Measurements from ENCODE around the gene EMILIN2. TPM values are rescaled to one million over a fixed set of nuclear protein-coding genes. Genes with fewer than 3 reads are reported as not detected.

Gene EMILIN2
- total RNA-seq, 1 experiment from 2014 or later, result 8.0 TPM

DNA sequence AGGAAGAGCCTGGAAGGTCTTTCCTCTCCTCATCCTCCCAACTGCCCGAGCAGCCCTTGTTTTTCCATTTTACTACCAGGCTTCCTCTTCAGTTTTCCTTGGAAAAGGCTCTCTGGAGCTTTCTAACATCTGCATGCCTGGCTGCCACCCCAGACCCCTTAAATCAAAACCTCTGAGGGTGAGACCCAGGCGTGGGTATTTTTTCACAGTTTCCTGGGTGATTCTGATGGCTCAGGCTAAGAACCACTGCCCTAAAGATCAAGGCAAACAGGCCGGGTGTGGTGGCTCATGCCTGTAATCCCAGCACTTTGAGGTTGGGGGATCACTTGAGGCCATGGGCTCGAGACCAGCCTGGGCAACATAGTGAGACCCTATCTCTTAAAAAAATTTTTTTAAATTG is 35.4 kb downstream of the EMILIN2 start:
- Mint-ChIP-seq H3K36me3 (ENCODE audit: insufficient read depth, unreplicated experiment) (no peaks in the 10 kb centered on the region), H3K27me3 (ENCODE audit: unreplicated experiment) (peaks cover 75% of the 10 kb centered on the region), H3K4me3 (ENCODE audit: low read depth, unreplicated experiment) (no peak overlapping the region), H3K27ac (ENCODE audit: unreplicated experiment) (no peak overlapping the region), H3K4me1 (ENCODE audit: low read depth, unreplicated experiment) (no peaks in the 10 kb centered on the region), H3K9me3 (ENCODE audit: low read depth, unreplicated experiment) (peaks cover 5% of the 10 kb centered on the region)
- DNase-seq, result no peak
- TF ChIP-seq, protein P1, sequence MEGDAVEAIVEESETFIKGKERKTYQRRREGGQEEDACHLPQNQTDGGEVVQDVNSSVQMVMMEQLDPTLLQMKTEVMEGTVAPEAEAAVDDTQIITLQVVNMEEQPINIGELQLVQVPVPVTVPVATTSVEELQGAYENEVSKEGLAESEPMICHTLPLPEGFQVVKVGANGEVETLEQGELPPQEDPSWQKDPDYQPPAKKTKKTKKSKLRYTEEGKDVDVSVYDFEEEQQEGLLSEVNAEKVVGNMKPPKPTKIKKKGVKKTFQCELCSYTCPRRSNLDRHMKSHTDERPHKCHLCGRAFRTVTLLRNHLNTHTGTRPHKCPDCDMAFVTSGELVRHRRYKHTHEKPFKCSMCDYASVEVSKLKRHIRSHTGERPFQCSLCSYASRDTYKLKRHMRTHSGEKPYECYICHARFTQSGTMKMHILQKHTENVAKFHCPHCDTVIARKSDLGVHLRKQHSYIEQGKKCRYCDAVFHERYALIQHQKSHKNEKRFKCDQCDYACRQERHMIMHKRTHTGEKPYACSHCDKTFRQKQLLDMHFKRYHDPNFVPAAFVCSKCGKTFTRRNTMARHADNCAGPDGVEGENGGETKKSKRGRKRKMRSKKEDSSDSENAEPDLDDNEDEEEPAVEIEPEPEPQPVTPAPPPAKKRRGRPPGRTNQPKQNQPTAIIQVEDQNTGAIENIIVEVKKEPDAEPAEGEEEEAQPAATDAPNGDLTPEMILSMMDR (IDR thresholded peaks at IDR 0.05; ENCODE audit: unreplicated experiment), result no peak
- CTCF ChIA-PET, result no interaction called here
- intact Hi-C loops (cut with micrococcal nuclease; ENCODE audit: unreplicated experiment), result no loop called here
- BruUV-seq (replicated peaks), result no TSS peak

- Mint-ChIP-seq H3K36me3 (ENCODE audit: insufficient read depth, unreplicated experiment) (no peaks in the 10 kb centered on the region), H3K27me3 (ENCODE audit: unreplicated experiment) (peaks cover 75% of the 10 kb centered on the region), H3K9me3 (ENCODE audit: low read depth, unreplicated experiment) (peaks cover 5% of the 10 kb centered on the region), H3K4me3 (ENCODE audit: low read depth, unreplicated experiment) (no peak overlapping the region), H3K27ac (ENCODE audit: unreplicated experiment) (no peak overlapping the region), H3K4me1 (ENCODE audit: low read depth, unreplicated experiment) (no peaks in the 10 kb centered on the region)
- BruUV-seq (replicated peaks), result no TSS peak
- TF ChIP-seq, protein P1 (IDR thresholded peaks at IDR 0.05; ENCODE audit: unreplicated experiment), result no peak
- intact Hi-C loops (cut with micrococcal nuclease; ENCODE audit: unreplicated experiment), result no loop called here
- no peak for DNase-seq
- CTCF ChIA-PET, result no interaction called here
Observed at GRCh38 chr18:2883076-2883735, 36.4 kb downstream of the EMILIN2 start.

DNA sequence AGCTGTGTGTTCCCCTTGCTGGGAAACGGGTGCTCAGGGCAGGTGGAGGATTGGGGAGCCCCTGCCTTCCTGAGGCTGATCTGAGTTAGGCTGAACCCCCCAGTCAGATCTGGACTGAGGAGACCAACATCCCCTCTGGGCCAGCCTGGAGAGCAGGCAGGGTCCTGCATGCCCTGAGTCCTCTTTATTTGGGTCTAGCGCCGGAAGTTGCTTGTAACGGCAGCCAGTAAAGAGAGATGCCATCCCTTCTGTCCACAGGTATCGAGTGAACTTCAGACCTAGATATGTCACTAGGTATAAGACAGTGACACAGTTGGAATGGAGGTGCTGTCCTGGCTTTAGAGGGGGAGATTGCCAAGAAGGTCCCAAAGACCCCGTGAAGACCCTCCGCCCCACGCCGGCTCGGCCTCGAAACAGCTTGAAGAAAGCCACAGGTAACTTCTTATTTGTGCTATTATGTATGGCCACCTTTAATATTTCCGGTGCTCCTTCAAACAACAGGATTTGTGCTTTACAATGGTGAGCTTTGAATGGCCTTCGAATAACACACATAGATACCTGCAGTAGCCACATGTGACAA is 38.0 kb downstream of the EMILIN2 start:
- no TSS peak for BruUV-seq (replicated peaks)
- CTCF ChIA-PET, result interaction anchor here (0.6 to 0.7 kb wide), 2 partner anchors 10 to 826 kb away, joined by 3 read pairs; no protein-coding TSS in a partner anchor
- Mint-ChIP-seq H3K27ac (ENCODE audit: unreplicated experiment) (no peak overlapping the region), H3K4me1 (ENCODE audit: low read depth, unreplicated experiment) (no peaks in the 10 kb centered on the region), H3K36me3 (ENCODE audit: insufficient read depth, unreplicated experiment) (no peaks in the 10 kb centered on the region), H3K9me3 (ENCODE audit: low read depth, unreplicated experiment) (peaks cover 5% of the 10 kb centered on the region), H3K4me3 (ENCODE audit: low read depth, unreplicated experiment) (no peak overlapping the region), H3K27me3 (ENCODE audit: unreplicated experiment) (peaks cover 80% of the 10 kb centered on the region)
- no peak for DNase-seq
- intact Hi-C loops (cut with micrococcal nuclease; ENCODE audit: unreplicated experiment), result no loop called here
- TF ChIP-seq, protein P1 (IDR thresholded peaks at IDR 0.05; ENCODE audit: unreplicated experiment), result no peak

DNA sequence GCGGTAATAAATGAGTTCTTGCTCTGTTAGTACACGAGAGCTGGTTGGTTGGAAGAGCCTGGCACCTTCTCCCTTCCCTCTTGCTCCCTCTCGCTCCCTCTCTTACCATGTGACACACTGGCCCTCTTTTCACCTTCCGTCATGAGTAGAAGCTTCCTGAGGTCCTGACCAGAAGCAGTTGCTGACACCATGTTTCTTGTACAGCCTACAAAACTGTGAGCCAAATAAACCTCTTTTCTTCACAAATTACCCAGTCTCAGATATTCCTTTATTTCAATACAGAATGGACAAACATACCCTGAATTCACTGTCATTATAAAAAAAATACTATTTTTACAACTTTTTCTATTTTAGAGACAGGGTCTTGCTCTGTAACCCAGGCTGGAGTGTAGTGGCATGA is 40.7 kb downstream of the EMILIN2 start:
- peaks cover 83% of the 10 kb centered on the region for H3K27me3 Mint-ChIP-seq (ENCODE audit: unreplicated experiment)
- no peak for DNase-seq
- intact Hi-C loops (cut with micrococcal nuclease; ENCODE audit: unreplicated experiment), result no loop called here
- H3K27ac Mint-ChIP-seq (ENCODE audit: unreplicated experiment), result no peak overlapping the region
- H3K4me3 Mint-ChIP-seq (ENCODE audit: low read depth, unreplicated experiment), result no peak overlapping the region
- no peaks in the 10 kb centered on the region for H3K4me1 Mint-ChIP-seq (ENCODE audit: low read depth, unreplicated experiment)
- CTCF ChIA-PET, result no interaction called here
- BruUV-seq (replicated peaks), result no TSS peak
- H3K9me3 Mint-ChIP-seq (ENCODE audit: low read depth, unreplicated experiment), result peaks cover 5% of the 10 kb centered on the region
- no peaks in the 10 kb centered on the region for H3K36me3 Mint-ChIP-seq (ENCODE audit: insufficient read depth, unreplicated experiment)
- TF ChIP-seq, protein P1 (IDR thresholded peaks at IDR 0.05; ENCODE audit: unreplicated experiment), result no peak
